BE2C (cell line): ENCODE measurements around the gene ZNF577.

Experiments
- DNase-seq: peaks from one replicate; pipeline ENCODE4 v3.0.0-alpha.2; 2020
- H3K27me3 ChIP-seq: fragments of 250-450 bp; sonication (Bioruptor Pico); 2 replicates; pipeline ENCODE4 v1.5.1; 2020; ENCODE audit warnings: mild to moderate bottlenecking
- H3K36me3 ChIP-seq: fragments of 250-450 bp; sonication (Bioruptor Pico); 2 replicates; pipeline ENCODE4 v1.5.1; 2020; ENCODE audit warnings: mild to moderate bottlenecking
- H3K4me1 ChIP-seq: fragments of 250-450 bp; sonication (Bioruptor Pico); 2 replicates; pipeline ENCODE4 v1.5.1; 2020
- H3K4me3 ChIP-seq: 2 replicates; pipeline ENCODE4 v1.5.1; 2011; ENCODE audit warnings: low read depth, low read length
- H3K9me3 ChIP-seq: fragments of 250-450 bp; sonication (Bioruptor Pico); 2 replicates; pipeline ENCODE4 v1.5.1; 2020
- TF ChIP-seq, protein P1 (sequence below): IDR thresholded peaks from 2 replicates; pipeline ENCODE4 v1.5.1; 2012; ENCODE audit warnings: mild to moderate bottlenecking, low read depth, low read length

ZNF577 gene

GRCh38 chr19:51904331-51905165, 16.8 kb upstream of the ZNF577 start, which contains the start of gene ZNF649:
Gene ZNF649 (minus strand): TSS chr19:51905017. CDS start chr19:51900107, 4,910 bp downstream.
- Histone ChIP-seq H3K27me3 (no peaks in the 10 kb centered on the region), H3K4me1 (no peaks in the 10 kb centered on the region; the same call in 1 of the 2 replicates), H3K4me3 (peak within 1 kb of the TSS; percentile 83), H3K9me3 (peaks cover 5% of the 10 kb centered on the region), H3K36me3 (peaks cover 18% of the 10 kb centered on the region)
- TF ChIP-seq, protein P1, sequence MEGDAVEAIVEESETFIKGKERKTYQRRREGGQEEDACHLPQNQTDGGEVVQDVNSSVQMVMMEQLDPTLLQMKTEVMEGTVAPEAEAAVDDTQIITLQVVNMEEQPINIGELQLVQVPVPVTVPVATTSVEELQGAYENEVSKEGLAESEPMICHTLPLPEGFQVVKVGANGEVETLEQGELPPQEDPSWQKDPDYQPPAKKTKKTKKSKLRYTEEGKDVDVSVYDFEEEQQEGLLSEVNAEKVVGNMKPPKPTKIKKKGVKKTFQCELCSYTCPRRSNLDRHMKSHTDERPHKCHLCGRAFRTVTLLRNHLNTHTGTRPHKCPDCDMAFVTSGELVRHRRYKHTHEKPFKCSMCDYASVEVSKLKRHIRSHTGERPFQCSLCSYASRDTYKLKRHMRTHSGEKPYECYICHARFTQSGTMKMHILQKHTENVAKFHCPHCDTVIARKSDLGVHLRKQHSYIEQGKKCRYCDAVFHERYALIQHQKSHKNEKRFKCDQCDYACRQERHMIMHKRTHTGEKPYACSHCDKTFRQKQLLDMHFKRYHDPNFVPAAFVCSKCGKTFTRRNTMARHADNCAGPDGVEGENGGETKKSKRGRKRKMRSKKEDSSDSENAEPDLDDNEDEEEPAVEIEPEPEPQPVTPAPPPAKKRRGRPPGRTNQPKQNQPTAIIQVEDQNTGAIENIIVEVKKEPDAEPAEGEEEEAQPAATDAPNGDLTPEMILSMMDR = no peak
- peak; percentile 83 for DNase-seq

DNA sequence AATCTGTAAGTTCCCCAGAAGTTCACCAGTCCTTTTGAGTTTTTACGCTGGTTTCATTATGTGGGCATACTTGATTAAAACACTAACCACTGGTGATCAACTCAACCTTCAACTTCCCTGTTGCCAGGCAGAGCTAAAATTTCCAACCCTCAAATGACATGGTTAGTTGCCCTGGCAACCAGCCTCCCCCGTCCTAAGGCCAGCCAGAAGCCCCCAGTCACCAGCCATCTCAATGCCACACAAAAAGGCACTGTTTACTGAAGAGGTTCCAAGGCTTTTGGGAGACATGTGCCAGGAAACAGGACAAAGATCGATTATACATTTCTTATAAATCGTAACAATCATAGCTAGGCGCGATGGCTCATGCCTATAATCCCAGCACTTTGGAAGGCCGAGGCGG, 15.4 kb upstream of the ZNF577 start:
- Histone ChIP-seq H3K9me3 (peaks cover 5% of the 10 kb centered on the region), H3K4me1 (no peaks in the 10 kb centered on the region; the same call in 1 of the 2 replicates), H3K36me3 (peaks cover 32% of the 10 kb centered on the region), H3K27me3 (no peaks in the 10 kb centered on the region), H3K4me3 (no peak overlapping the region)
- no peak for DNase-seq
- TF ChIP-seq, protein P1 = no peak

GRCh38 chr19:51901860-51902259, 14.1 kb upstream of the ZNF577 start:
- Histone ChIP-seq H3K4me1 (no peaks in the 10 kb centered on the region; the same call in 1 of the 2 replicates), H3K27me3 (no peaks in the 10 kb centered on the region), H3K36me3 (peaks cover 44% of the 10 kb centered on the region), H3K9me3 (peaks cover 5% of the 10 kb centered on the region), H3K4me3 (no peak overlapping the region)
- no peak for DNase-seq
- TF ChIP-seq, protein P1 = no peak

DNA sequence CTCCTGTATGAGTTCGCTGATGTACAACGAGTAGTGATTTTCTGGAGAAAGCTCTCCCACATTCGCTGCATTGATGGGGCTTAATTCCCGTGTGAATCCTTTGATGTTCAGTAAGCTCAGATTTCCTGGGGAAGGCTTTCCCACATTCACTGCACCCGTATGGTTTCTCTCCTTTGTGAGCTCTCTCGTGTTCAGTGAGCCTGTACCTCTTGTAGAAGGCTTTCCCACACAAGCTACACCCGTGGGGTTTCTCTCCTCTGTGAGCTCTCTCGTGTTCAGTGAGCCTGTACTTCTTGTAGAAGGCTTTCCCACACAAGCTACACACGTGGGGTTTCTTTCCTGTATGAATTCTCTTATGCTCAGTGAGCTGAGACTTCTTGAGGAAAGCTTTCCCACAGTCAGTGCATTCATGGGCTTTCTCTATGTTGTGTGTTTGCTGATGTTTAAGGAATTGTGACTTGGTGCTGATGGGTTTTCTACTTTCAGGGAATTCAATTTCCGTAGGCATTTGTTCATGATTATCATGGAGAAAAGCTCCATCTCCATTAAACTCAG, 3.5 kb upstream of the ZNF577 start:
- Histone ChIP-seq H3K27me3 (no peaks in the 10 kb centered on the region), H3K4me3 (no peak overlapping the region), H3K36me3 (peaks cover 65% of the 10 kb centered on the region), H3K9me3 (peaks cover 6% of the 10 kb centered on the region; the same call in 1 of the 2 replicates), H3K4me1 (no peaks in the 10 kb centered on the region)
- no peak for DNase-seq
- TF ChIP-seq, protein P1 = no peak

GRCh38 chr19:51889934-51890333, 2.2 kb upstream of the ZNF577 start:
- peaks cover 54% of the 10 kb centered on the region for H3K36me3 ChIP-seq
- no peak for DNase-seq
- peaks cover 6% of the 10 kb centered on the region for H3K9me3 ChIP-seq
- no peak overlapping the region for H3K4me3 ChIP-seq
- H3K27me3 ChIP-seq = no peaks in the 10 kb centered on the region
- TF ChIP-seq, protein P1 = no peak
- H3K4me1 ChIP-seq = no peaks in the 10 kb centered on the region

DNA sequence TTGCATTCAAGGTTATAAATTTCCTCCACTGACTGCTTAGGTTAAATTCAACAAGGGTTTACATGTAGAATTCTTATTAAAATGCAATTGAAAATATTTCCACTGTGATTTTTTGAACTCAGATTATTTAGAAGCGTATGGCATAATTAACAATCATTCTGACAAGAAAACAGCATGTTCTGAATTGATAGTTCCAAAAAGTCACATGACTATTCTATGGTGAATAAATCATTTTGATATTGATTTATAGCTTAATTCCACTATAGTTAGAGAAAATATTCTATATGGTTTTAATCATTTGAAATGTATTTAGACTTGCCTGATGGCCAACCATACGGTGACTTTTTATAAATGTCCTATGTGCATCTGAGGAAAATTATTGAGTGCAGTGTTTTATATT, 3.0 kb downstream of the ZNF577 start:
- Histone ChIP-seq H3K27me3 (no peaks in the 10 kb centered on the region), H3K4me3 (no peak overlapping the region), H3K4me1 (no peaks in the 10 kb centered on the region), H3K36me3 (peaks cover 11% of the 10 kb centered on the region), H3K9me3 (no peaks in the 10 kb centered on the region; the same call in 1 of the 2 replicates)
- TF ChIP-seq, protein P1 = no peak
- DNase-seq = no peak
